ENCODE data around the gene MGARP. TPM values are rescaled to one million over a fixed set of nuclear protein-coding genes. Genes with fewer than 3 reads are reported as not detected.
A peak's percentile ranks its signal among the peaks of the same experiment; 100 is the strongest.

Gene MGARP
- total RNA-seq, 1 donor from 2014 or later: 0.53 TPM

DNA sequence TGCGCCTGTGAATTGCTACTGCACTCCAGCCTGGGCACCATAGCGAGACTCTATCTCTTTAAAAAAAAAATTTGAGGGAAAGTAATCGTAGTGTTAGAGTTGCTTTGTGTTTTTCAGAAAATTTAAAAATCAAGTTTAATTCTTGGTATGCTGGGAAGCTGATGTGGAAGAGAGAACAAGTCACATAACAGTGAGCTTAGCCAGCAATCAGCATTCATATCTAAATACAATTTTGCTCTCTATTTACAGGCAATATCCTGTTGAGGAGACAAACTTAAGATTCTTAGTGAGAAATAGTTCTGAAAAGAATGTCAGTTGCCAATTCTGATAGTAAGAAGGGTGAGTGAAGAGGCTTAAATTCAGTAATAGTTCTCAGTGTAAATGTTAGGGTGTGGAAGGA is 31.9 kb upstream of the MGARP start:
- FAIRE-seq: no peak
- TF ChIP-seq CTCF (IDR thresholded peaks at IDR 0.05; ENCODE audit: insufficient read depth, low read length, severe bottlenecking): no peak
- Histone ChIP-seq H3K4me3 (ENCODE audit: low read depth, low read length) (no peak overlapping the region), H3K27me3 (ENCODE audit: control insufficient read depth, insufficient read depth, low read length) (no peaks in the 10 kb centered on the region), H3K36me3 (ENCODE audit: control insufficient read depth, insufficient read depth, low read length) (no peaks in the 10 kb centered on the region)
- DNase-seq (ENCODE audit: low read depth): no peak

GRCh38 chr4:139304920-139305319 is 24.9 kb upstream of the MGARP start:
- FAIRE-seq: no peak
- Histone ChIP-seq H3K27me3 (ENCODE audit: control insufficient read depth, insufficient read depth, low read length) (no peaks in the 10 kb centered on the region), H3K4me3 (ENCODE audit: low read depth, low read length) (no peak overlapping the region), H3K36me3 (ENCODE audit: control insufficient read depth, insufficient read depth, low read length) (peaks cover 4% of the 10 kb centered on the region)
- DNase-seq (ENCODE audit: low read depth): no peak
- no peak for TF ChIP-seq CTCF (IDR thresholded peaks at IDR 0.05; ENCODE audit: insufficient read depth, low read length, severe bottlenecking)

GRCh38 chr4:139301821-139302611 is 22.0 kb upstream of the MGARP start, which contains the start of gene NDUFC1:
Gene NDUFC1, minus strand, starts transcription at chr4:139302477. Its CDS starts 6,679 bp downstream, at chr4:139295798.
- peak; percentile 55 for DNase-seq (ENCODE audit: low read depth)
- Histone ChIP-seq H3K36me3 (ENCODE audit: control insufficient read depth, insufficient read depth, low read length) (peaks cover 4% of the 10 kb centered on the region), H3K4me3 (ENCODE audit: low read depth, low read length) (peak within 1 kb of the TSS; percentile 98), H3K27me3 (ENCODE audit: control insufficient read depth, insufficient read depth, low read length) (no peaks in the 10 kb centered on the region)
- no peak for FAIRE-seq
- peak; percentile 44 for TF ChIP-seq CTCF (IDR thresholded peaks at IDR 0.05; ENCODE audit: insufficient read depth, low read length, severe bottlenecking)

GRCh38 chr4:139301113-139301820 is 21.2 kb upstream of the MGARP start, which contains the start of gene NAA15:
Gene NAA15, plus strand, starts transcription at chr4:139301505. Its CDS starts 273 bp downstream, at chr4:139301778.
- FAIRE-seq: no peak
- no peaks in the 10 kb centered on the region for H3K27me3 ChIP-seq (ENCODE audit: control insufficient read depth, insufficient read depth, low read length)
- H3K4me3 ChIP-seq (ENCODE audit: low read depth, low read length): peak within 1 kb of the TSS; percentile 98
- peaks cover 4% of the 10 kb centered on the region for H3K36me3 ChIP-seq (ENCODE audit: control insufficient read depth, insufficient read depth, low read length)
- no peak for TF ChIP-seq CTCF (IDR thresholded peaks at IDR 0.05; ENCODE audit: insufficient read depth, low read length, severe bottlenecking)
- peak; percentile 94 for DNase-seq (ENCODE audit: low read depth)

DNA sequence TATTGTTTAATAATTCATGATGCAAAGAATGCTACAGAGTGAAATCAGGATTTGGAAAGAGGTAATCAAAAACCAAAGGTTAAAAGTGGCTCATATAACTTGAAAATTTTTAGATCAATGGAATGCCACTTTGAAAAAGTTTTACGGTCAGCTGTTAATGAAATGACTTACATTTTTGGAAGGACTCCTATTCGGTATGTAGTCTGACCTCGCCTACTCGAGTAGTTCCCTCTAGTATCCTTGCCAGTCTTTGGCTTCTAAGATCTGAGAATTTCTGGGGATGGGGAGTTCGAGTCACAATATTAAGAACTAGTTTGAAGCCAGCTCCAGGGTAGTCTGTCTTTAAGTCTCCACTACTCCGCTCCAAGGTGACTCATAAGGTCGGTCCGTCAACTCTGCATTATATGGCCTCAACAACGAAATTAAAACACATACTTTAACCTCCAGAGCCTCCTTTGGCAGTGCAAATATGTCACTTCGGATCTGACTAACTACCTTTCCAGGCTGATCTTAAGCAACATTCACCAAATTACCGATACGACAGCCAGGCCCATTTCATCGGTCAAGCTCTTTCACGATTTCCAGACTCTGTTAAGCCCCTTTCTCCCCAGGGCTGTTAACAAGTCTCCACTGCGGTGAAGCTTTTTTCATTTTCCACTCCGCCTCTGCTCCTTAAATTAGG is 20.5 kb upstream of the MGARP start:
- FAIRE-seq (no peak), DNase-seq (ENCODE audit: low read depth) (peak; percentile 79)
- H3K36me3 ChIP-seq (ENCODE audit: control insufficient read depth, insufficient read depth, low read length): peaks cover 3% of the 10 kb centered on the region
- no peaks in the 10 kb centered on the region for H3K27me3 ChIP-seq (ENCODE audit: control insufficient read depth, insufficient read depth, low read length)
- TF ChIP-seq CTCF (IDR thresholded peaks at IDR 0.05; ENCODE audit: insufficient read depth, low read length, severe bottlenecking): no peak
- H3K4me3 ChIP-seq (ENCODE audit: low read depth, low read length): peak overlapping the region; percentile 98
